ENCODE measurements around the gene KCTD21. TPM values are rescaled to one million over a fixed set of nuclear protein-coding genes. Genes with fewer than 3 reads are reported as not detected.

KCTD21 gene
- total RNA-seq, 2 experiments from 2014 or later, result 7.1 to 8.6 TPM

GRCh38 chr11:78214331-78215194, 26.1 kb upstream of the KCTD21 start:
- DNase-seq (no peak), ATAC-seq (ENCODE audit: low read depth) (no peak)
- no peak overlapping the region for H3K4me3 Mint-ChIP-seq
- no peaks in the 10 kb centered on the region for H3K27me3 Mint-ChIP-seq
- H3K4me1 Mint-ChIP-seq, result peaks cover 12% of the 10 kb centered on the region
- no peaks in the 10 kb centered on the region for H3K9me3 Mint-ChIP-seq
- POLR2A ChIA-PET, result interaction anchor here (0.7 kb wide), 1 partner anchor 12 kb away, joined by 3 read pairs; no protein-coding TSS in a partner anchor
- H3K36me3 Mint-ChIP-seq, result peaks cover 46% of the 10 kb centered on the region
- no peak overlapping the region for H3K27ac Mint-ChIP-seq

DNA sequence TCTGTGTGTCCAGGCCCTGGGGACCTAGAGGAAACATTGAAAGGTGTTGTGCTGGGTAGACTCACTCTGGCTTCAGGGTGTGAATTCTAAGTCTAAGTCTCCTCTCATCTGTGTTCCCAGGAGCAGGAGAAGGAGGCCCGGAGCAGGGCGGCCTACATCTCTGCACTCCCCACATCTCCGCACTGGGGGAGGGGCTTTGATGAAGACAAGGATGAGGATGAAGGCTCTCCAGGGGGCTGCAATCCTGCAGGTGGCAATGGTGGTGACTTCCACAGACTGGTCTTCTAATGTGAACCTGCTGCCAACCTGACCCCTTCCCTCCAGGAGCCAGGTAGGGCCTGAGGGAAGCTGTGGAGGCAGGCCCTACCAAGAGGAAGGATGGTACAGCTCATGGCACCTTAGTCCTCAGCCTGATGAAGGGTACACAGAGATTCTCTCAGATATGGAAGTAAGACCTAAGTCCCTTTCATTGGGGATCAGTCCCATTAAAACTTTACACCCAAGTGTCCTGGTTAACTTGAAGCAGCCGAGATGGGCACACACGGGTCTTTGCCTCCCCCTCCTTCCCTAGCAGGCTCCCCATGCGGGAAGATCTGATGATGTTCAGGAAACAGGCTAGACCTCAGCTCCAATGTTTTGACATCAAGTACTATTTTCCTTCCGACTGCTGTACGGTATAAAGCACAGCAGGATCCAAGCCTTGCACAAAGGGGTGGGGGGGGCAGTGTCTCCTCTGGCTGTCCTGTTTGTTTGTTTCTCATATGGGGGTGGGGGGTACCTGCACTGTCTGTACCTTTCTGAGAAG, 25.3 kb upstream of the KCTD21 start:
- DNase-seq (no peak), ATAC-seq (ENCODE audit: low read depth) (no peak)
- H3K4me3 Mint-ChIP-seq, result no peak overlapping the region
- POLR2A ChIA-PET, result interaction anchor here (0.7 kb wide), 1 partner anchor 11 kb away, joined by 3 read pairs; no protein-coding TSS in a partner anchor
- H3K4me1 Mint-ChIP-seq, result peaks cover 14% of the 10 kb centered on the region
- no peaks in the 10 kb centered on the region for H3K27me3 Mint-ChIP-seq
- H3K9me3 Mint-ChIP-seq, result no peaks in the 10 kb centered on the region
- no peak overlapping the region for H3K27ac Mint-ChIP-seq
- peaks cover 43% of the 10 kb centered on the region for H3K36me3 Mint-ChIP-seq

DNA sequence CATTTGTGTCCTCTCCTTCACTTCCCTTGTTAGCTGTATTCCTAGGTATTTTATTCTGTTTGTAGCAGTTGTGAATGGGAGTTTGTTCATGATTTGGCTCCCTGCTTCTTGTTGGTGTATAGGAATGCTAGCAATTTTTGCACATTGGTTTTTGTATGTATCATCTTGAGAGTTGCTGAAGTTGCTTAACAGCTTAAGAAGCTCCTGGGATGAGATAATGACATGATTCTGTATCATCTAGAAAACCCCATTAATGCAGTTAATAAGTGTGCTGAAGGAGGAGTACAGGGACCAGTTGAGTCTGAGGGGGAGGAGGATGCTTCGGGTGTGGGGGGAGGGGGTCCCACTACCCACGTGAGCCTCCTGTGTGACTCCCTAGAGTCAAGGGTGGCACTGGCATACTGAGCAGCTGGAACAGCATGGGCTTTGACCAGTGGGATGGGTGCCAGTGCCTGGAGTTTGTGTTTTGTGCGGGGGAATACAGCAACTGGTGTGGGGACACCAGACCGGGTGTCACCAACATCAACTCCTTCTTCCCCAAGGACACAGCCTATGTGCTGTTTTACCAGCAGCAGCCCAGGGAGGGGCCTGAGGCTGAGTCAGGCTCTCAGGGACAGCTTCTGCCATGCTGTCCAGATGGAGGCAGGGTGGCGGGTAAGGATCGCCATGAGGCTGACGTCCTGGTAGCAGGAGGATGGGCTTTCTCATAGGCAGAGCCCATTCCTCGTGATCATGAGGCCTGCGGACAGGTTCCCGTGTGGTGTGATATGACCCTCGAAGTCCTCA, 24.4 kb upstream of the KCTD21 start:
- H3K4me3 Mint-ChIP-seq, result no peak overlapping the region
- DNase-seq, result no peak
- ATAC-seq (ENCODE audit: low read depth), result no peak
- H3K4me1 Mint-ChIP-seq, result peaks cover 13% of the 10 kb centered on the region
- H3K27ac Mint-ChIP-seq, result no peak overlapping the region
- H3K9me3 Mint-ChIP-seq, result no peaks in the 10 kb centered on the region
- H3K36me3 Mint-ChIP-seq, result peaks cover 41% of the 10 kb centered on the region
- POLR2A ChIA-PET, result no interaction called here
- H3K27me3 Mint-ChIP-seq, result no peaks in the 10 kb centered on the region

GRCh38 chr11:78211565-78211964, 23.1 kb upstream of the KCTD21 start:
- DNase-seq (no peak), ATAC-seq (ENCODE audit: low read depth) (no peak)
- Mint-ChIP-seq H3K9me3 (no peaks in the 10 kb centered on the region), H3K27me3 (no peaks in the 10 kb centered on the region), H3K4me1 (peaks cover 8% of the 10 kb centered on the region), H3K27ac (no peak overlapping the region), H3K36me3 (peaks cover 35% of the 10 kb centered on the region), H3K4me3 (no peak overlapping the region)
- POLR2A ChIA-PET, result no interaction called here

GRCh38 chr11:78210000-78210608, 21.7 kb upstream of the KCTD21 start:
- POLR2A ChIA-PET, result no interaction called here
- DNase-seq, result no peak

GRCh38 chr11:78209478-78209877, 21.1 kb upstream of the KCTD21 start:
- Mint-ChIP-seq H3K4me3 (no peak overlapping the region), H3K27ac (no peak overlapping the region), H3K27me3 (no peaks in the 10 kb centered on the region), H3K36me3 (peaks cover 27% of the 10 kb centered on the region), H3K4me1 (peaks cover 13% of the 10 kb centered on the region), H3K9me3 (no peaks in the 10 kb centered on the region)
- ATAC-seq (ENCODE audit: low read depth), result no peak
- no peak for DNase-seq
- POLR2A ChIA-PET, result no interaction called here

More at GRCh38 chr11:78210000-78210608, 21.7 kb upstream of the KCTD21 start:
- ATAC-seq (ENCODE audit: low read depth), result no peak
- H3K4me3 Mint-ChIP-seq, result no peak overlapping the region
- H3K27me3 Mint-ChIP-seq, result no peaks in the 10 kb centered on the region
- H3K9me3 Mint-ChIP-seq, result no peaks in the 10 kb centered on the region
- peaks cover 27% of the 10 kb centered on the region for H3K36me3 Mint-ChIP-seq
- peaks cover 8% of the 10 kb centered on the region for H3K4me1 Mint-ChIP-seq
- H3K27ac Mint-ChIP-seq, result no peak overlapping the region

- no peak for DNase-seq
- peak overlapping the region; percentile 71 for H3K27ac Mint-ChIP-seq
Observed at GRCh38 chr11:78208257-78209165, 20.1 kb upstream of the KCTD21 start.

GRCh38 chr11:78207532-78208256, 19.3 kb upstream of the KCTD21 start:
- H3K4me1 Mint-ChIP-seq, result peaks cover 20% of the 10 kb centered on the region
- no peaks in the 10 kb centered on the region for H3K9me3 Mint-ChIP-seq
- H3K4me3 Mint-ChIP-seq, result no peak overlapping the region
- ATAC-seq (ENCODE audit: low read depth) (no peak), DNase-seq (no peak)
- H3K27me3 Mint-ChIP-seq, result no peaks in the 10 kb centered on the region
- no peak overlapping the region for H3K27ac Mint-ChIP-seq
- peaks cover 27% of the 10 kb centered on the region for H3K36me3 Mint-ChIP-seq
- POLR2A ChIA-PET, result no interaction called here

More at GRCh38 chr11:78208257-78209165, 20.1 kb upstream of the KCTD21 start:
- H3K4me1 Mint-ChIP-seq, result peaks cover 14% of the 10 kb centered on the region
- H3K27me3 Mint-ChIP-seq, result no peaks in the 10 kb centered on the region
- no peak overlapping the region for H3K4me3 Mint-ChIP-seq
- no peak for ATAC-seq (ENCODE audit: low read depth)
- POLR2A ChIA-PET, result no interaction called here
- H3K9me3 Mint-ChIP-seq, result no peaks in the 10 kb centered on the region
- H3K36me3 Mint-ChIP-seq, result peaks cover 27% of the 10 kb centered on the region

GRCh38 chr11:78205691-78206090, 17.3 kb upstream of the KCTD21 start:
- POLR2A ChIA-PET, result no interaction called here
- Mint-ChIP-seq H3K27ac (no peak overlapping the region), H3K36me3 (peaks cover 25% of the 10 kb centered on the region), H3K4me1 (peaks cover 33% of the 10 kb centered on the region), H3K27me3 (no peaks in the 10 kb centered on the region), H3K4me3 (no peak overlapping the region), H3K9me3 (no peaks in the 10 kb centered on the region)
- DNase-seq, result no peak
- no peak for ATAC-seq (ENCODE audit: low read depth)

- H3K4me3 Mint-ChIP-seq, result no peak overlapping the region
- no peaks in the 10 kb centered on the region for H3K27me3 Mint-ChIP-seq
- peaks cover 23% of the 10 kb centered on the region for H3K36me3 Mint-ChIP-seq
- DNase-seq (no peak), ATAC-seq (ENCODE audit: low read depth) (no peak)
- POLR2A ChIA-PET, result no interaction called here
- H3K9me3 Mint-ChIP-seq, result no peaks in the 10 kb centered on the region
- peaks cover 33% of the 10 kb centered on the region for H3K4me1 Mint-ChIP-seq
- H3K27ac Mint-ChIP-seq, result no peak overlapping the region
Observed at GRCh38 chr11:78205256-78205655, 16.8 kb upstream of the KCTD21 start.

DNA sequence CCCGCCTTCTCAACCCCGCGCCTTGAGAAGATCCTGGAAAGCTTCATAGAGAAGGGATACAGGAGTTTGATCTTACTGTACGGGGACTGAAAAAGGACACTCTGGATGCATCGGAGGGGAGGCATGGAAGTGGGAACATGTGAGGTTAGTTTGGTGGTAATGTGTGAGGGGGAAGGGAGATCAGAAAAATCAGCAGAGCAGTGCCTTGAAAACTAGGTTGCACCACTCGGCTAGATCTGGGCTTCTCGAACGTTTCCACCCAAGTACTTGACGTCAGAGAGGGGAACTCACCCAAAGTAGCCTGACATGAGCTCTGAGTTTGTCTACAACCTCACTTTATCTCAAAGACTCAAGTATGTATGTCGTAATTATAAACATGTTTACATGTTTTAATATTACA, 14.8 kb upstream of the KCTD21 start:
- POLR2A ChIA-PET, result interaction anchor here (1.0 to 4.7 kb wide), 7 partner anchors 11 to 214 kb away, joined by 3 to 43 read pairs (median 4); partner anchors contain the start of genes ALG8, GAB2, KCTD21 and NDUFC2
- DNase-seq (peak; percentile 43), ATAC-seq (ENCODE audit: low read depth) (peak; percentile 73)
- peaks cover 26% of the 10 kb centered on the region for H3K36me3 Mint-ChIP-seq
- no peaks in the 10 kb centered on the region for H3K9me3 Mint-ChIP-seq
- H3K4me3 Mint-ChIP-seq, result peak overlapping the region; percentile 88
- H3K27ac Mint-ChIP-seq, result peak overlapping the region; percentile 97
- no peaks in the 10 kb centered on the region for H3K27me3 Mint-ChIP-seq
- H3K4me1 Mint-ChIP-seq, result peaks cover 30% of the 10 kb centered on the region
